NCI-H1105 treated with DMSO at 0.1 percent for 48 hours (cell line): ENCODE results near the gene HCAR1.
"Not testable (repeated sequence)": the region's sequence is repeated elsewhere in the genome, so short reads cannot be mapped to it uniquely, and the experiment has no call there.

Experiments
- DNase-seq: peaks from one replicate; lab custom pipeline; 2025; lab: John Stamatoyannopoulos, UW

Gene HCAR1

DNA sequence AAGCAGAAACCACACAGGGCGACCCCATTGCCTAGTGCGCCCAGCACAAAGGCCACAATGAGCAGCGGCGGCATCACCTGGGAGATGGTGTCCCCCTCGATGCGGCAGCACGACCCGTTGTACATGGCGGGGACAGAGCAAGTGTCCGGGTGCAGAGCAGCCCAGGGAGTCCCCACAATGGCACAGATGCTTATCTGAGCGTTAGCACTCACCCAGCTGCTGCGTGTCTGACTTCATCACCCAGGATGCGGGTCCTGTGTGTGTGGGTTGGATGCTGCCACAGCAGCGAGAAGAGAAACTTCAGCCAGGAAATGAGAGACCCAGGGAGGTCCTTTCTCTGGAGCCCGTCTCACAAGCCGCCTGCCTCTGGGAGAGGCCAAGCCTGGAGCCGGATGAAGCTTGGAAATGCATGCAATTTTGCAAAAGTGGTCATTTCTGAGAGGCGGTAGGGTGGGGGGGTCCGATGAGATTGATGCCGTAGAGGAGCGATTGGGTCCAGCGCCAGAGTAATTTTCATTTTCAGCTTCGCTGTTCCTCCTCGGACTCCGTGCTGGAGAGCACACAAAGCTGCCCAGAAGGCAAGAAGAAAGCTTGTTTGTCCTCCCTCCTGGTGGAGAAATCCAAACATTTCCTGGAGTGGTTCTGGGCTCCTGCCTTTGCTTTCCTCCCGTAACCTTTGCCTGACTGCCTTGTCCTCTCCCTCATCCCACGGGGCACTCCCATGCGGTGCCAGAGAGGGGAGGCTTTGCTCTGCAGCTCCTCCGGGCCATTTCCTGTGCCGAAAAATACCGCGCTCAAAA is at the start of gene HCAR1:
Gene HCAR1, minus strand, starts transcription at position 630 of the 800 bp plus-strand sequence. Its CDS starts 505 bp downstream, at position 125.
- DNase-seq = peak; percentile 20

DNA sequence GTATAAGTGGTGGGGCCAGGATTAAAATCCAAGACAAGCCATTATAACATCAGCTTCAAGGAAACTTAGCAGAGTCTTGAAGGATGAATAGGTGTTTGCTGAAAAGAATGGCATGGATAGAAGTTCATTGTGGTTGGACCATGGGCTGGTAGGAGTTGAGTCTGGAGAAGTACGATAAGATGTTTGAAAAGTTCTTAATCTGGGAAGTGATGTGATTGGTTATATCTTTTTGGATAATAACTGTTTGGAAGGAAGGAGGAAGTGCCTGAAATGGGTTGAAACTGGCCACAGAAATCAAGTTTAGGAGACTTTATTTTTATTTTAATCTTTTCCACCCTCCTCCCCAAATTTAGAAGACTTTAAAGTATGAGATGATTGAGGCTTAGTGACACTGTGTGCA is 26.9 kb upstream of the HCAR1 start:
- DNase-seq = no peak

DNA sequence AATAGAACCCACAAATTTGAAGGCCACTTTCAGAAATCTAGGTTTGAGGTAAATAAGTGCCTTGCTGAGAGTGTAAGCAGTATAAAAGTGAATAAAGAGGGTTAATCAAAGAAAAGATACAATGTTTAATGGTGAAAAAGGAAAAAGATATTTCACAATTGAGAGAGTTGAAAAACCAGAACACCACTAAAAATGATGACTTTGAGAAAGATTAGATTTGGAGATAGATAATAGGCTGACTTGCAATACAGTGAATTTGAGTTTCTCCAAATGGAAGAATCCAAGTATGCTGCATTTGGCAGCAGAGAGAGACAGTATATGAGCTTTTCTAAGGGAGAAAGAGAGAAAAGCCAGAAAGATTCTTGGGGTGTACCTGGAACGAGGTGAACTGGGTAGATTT is 24.1 kb upstream of the HCAR1 start:
- no peak for DNase-seq

GRCh38 chr12:122753319-122753650 is 22.6 kb upstream of the HCAR1 start:
- no peak for DNase-seq

DNA sequence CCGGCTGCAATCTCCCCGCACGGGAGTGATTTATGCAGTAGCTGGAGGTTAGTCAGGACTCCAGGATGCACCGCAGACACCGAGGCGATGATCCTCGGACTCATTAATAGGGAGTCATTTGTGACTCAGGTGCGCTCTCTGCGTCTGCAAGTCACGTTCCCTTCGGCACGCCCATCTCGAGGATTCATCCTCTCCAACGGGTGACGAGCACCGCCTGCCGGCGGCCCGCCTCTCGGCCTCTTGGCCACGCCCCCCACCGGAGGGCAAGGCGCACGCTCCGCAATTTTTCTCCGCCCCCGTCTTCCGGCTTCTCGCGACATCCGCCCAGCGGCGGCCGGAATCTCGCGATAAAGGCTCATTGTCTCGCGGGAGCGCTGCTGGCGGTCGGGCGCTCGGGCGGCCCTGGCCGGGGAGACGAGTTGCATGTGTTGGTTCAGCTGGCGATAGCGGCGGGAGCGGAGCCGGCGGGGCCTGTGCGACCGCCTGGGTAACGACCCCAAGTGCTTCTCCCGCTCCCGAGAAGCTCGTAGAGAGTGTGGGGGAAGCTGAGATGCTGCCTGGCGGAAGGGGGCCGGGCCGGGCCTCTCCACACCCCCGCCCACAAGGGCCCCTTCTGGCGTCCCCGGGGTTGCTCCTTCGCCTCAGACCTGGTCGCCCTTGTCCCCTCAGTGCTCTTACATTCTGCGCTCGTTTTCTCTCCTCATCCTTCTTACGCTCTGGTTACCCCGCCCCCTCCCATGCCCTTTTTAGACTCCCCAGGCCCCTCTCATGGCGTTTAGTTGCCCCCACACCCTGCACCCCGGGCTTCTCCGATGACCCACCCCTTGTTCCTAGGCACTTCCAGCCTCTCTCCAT is 22.0 kb upstream of the HCAR1 start, which contains the start of gene DENR:
Gene DENR, plus strand, starts transcription at position 361 of the 855 bp plus-strand sequence. CDS start 878 bp downstream, outside the sequence.
- DNase-seq = peak; percentile 98

DNA sequence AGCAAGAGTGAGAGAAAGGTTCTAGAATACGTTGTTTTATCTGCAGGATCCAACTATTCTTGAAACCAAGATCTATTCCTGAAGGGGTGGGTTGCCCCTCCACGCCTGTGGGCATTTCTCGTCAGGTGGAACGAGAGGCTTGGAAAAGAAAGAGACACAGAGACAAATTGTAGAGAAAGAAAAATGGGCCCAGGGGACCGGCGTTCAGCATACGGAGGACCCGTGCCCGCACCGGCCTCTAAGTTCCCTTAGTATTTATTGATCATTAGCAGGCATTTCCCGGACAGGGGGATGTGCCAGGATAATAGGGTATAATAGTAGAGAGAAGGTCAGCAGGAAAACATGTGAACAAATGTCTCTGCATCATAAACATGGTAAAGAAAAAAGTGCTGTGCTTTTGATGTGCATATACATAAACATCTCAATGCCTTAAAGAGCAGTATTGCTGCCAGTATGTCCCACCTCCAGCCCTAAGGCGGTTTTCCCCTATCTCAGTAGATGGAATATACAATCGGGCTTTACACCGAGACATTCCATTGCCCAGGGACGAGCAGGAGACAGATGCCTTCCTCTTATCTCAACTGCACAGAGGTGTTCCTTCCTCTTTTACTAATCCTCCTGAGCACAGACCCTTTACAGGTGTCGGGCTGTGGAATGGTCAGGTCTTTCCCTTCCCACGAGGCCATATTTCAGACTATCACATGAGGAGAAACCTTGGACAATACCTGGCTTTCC is 20.3 kb upstream of the HCAR1 start:
- DNase-seq = not testable (repeated sequence)

GRCh38 chr12:122749569-122750332 is 19.1 kb upstream of the HCAR1 start:
- no peak for DNase-seq

- no peak for DNase-seq
Measured at GRCh38 chr12:122747224-122748135, 16.8 kb upstream of the HCAR1 start.

DNA sequence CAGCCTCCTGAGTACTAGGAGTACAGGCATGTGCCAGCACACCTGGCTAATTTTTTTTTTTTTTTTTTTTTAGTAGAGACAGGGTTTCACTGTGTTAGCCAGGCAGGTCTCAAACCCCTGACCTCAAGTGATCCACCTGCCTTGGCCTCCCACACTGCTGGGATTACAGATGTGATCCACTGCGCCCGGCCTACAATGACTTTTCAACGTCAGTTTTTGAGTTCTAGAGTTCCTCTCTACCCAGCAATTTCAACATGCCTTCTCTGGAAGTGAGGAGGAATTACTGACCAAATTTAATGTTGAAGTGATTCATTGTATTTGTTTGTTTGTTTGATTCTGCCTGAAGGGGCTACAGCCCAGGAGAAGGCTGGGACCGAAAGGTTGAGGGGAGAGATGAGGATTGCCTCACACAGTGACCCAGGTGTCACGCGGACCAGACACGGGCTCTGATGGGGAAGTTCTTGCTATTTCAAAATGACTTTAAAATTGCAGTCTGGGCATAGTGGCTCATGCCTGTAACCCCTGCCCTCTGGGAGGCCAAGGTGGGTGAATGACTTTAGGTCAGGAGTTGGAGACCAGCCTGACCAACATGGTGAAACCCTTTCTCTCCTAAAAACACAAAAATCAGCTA is 13.4 kb upstream of the HCAR1 start:
- no peak for DNase-seq

- no peak for DNase-seq
Measured at GRCh38 chr12:122740351-122740750, 9.7 kb upstream of the HCAR1 start.

DNA sequence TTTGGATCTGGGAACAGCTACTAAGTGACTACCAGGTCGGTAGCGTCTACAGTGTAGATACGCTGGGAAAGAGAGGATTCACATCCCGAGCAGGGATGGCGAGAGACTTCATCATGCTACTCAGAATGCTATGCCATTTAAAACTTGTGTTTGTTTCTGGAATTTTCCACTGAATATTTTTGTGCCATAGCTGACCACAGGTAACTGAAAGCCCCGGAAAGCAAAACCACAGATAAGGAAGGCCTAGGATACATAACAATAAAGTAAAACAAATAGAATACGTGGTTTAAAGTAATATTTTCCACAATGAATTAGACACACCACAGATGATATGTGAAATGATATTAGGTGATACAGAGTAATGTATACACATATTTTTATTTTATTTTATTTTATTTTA is 7.9 kb upstream of the HCAR1 start:
- DNase-seq = no peak

- DNase-seq = no peak
Measured at GRCh38 chr12:122732611-122733010, 2.0 kb upstream of the HCAR1 start.

- no peak for DNase-seq
Measured at GRCh38 chr12:122732170-122732569, 1.5 kb upstream of the HCAR1 start.

DNA sequence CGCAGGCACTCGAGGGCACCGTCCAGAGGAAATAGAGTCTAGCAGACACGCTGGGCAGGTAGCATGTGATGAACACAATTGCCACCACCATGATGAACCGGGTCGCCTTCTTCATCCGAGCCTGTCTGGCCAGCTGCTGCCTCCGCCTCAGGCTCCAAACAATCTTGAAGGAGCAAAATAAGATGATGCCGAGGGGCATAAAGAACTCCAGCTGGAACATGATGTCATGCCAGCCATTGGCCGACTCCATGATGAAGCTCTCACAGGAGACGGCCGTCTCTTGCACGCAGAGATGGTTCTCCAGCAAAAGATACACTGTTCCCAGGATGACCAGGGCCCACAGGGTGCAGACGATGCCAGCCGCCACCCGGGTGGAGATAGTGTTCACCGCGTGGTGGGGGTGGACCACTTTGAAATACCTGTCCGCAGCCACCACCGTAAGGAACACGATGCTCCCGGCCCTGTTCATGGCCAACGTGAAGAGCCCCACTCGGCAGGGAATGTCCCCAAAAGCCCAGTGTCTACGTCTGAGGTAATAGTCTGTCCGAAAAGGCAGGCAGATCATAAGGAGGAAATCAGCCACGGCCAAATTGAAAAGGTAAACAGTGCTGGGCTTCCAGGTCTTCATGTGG is 945 bp downstream of the HCAR1 start:
- no peak for DNase-seq

DNA sequence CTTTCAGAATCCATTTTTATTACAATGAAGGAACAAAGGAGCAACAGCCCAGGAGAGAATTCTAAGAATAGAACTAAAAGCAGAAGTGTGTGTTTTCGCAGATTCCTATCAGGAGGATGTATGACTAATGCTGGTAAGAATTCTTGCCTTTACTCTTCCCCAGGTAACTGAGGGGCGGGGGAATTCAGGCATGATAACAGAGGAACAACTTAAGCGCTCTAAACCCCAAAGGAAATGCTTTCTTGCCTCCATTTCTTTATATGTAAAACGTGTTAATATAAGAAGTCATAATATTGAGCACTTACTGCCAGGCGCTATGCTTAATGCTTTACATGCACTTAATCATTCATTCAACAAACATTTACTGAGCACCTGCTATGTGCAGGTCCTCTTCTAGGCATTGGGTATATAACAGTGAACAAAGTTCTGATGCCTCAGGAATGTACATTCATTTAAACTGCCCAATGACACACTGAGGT is 4.5 kb downstream of the HCAR1 start:
- DNase-seq = no peak

- DNase-seq = no peak
Measured at GRCh38 chr12:122725452-122726079, 5.1 kb downstream of the HCAR1 start.

DNA sequence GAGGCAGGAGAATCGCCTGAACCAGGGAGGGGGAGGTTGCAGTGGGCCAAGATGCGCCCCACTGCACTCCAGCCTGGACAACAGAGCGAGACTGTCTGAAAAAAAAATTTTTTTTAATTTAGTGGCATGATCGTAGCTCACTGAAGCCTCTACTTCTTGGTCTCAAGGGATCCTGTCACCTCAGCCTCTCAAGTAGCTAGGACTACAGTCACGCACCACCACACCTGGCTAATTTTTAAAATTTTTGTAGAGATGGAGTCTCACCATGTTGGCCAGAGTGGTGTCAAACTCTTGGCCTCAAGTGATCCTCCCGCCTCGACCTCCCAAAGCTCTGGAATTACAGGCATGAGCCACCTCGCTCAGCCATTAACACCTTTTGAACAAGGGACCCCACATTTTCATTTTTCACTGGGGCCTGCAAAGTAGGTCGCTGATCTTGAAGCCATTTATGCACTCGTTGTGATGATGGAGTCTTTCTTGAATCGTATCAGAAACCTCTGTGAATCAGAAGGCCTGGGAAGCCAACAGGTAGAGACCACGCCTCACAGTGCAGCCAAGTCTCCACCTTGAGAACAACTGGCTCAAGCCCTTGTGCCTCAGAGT is 5.9 kb downstream of the HCAR1 start:
- DNase-seq = no peak

DNA sequence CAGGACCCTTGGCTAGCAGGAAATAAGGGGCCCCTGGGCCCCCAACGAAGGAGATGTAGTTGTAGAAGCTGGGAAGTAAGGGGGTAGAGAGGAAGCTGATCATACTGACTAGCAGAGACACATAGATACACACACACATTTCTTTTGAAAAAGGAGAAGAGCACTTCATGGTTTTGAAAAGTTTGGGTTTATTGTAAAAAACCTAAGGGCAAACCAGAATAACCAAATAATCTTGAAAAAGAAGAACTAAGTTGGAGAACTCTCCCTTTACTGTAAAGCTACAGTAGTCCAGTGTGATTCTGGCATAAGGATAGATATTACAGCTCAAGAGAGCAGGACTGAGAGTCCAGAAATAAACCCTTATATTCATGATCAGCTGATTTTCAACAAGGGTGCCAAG is 8.3 kb downstream of the HCAR1 start:
- DNase-seq = no peak
